ENCODE data around the gene ASTN2. TPM values are rescaled to one million over a fixed set of nuclear protein-coding genes. Genes with fewer than 3 reads are reported as not detected.

Gene ASTN2
- total RNA-seq, 4 donors from 2014 or later = 3.2 to 7.0 (median 5.4) TPM

DNA sequence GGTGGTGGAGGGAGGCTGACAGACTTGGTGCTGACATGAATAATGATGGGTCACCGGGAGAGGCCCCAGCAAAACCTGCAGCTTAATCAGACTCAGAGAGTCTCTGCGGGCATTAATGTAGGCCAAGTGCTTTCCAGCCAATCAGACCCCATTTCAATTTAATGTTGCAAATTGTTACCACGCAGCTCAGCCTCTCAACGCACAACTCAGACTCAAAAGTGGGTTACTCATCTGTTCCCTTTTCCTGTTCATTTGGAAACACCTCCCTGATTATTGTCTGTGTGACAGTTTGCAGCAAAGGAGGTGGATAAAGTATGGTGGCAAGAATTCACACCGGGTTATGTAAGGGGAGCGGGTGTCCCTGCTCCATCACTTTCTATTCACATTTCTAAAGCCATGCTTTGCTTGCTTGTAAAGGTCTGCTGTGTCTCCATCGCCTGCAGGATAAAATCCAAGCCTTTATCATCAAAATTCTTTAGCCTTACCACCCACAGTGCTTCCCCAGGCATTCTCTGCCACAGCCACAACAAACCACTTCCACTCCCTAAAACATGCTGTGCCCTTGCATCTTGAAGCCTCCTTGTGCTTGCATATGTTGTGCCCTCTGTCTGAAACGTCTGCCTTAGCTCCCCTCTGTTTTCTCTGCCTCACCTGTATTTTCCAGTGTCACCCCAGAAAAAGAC is 156.5 kb downstream of the ASTN2 start:
- TF ChIP-seq, protein P1, sequence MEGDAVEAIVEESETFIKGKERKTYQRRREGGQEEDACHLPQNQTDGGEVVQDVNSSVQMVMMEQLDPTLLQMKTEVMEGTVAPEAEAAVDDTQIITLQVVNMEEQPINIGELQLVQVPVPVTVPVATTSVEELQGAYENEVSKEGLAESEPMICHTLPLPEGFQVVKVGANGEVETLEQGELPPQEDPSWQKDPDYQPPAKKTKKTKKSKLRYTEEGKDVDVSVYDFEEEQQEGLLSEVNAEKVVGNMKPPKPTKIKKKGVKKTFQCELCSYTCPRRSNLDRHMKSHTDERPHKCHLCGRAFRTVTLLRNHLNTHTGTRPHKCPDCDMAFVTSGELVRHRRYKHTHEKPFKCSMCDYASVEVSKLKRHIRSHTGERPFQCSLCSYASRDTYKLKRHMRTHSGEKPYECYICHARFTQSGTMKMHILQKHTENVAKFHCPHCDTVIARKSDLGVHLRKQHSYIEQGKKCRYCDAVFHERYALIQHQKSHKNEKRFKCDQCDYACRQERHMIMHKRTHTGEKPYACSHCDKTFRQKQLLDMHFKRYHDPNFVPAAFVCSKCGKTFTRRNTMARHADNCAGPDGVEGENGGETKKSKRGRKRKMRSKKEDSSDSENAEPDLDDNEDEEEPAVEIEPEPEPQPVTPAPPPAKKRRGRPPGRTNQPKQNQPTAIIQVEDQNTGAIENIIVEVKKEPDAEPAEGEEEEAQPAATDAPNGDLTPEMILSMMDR (IDR thresholded peaks at IDR 0.05; ENCODE audit: low read depth) = no peak

DNA sequence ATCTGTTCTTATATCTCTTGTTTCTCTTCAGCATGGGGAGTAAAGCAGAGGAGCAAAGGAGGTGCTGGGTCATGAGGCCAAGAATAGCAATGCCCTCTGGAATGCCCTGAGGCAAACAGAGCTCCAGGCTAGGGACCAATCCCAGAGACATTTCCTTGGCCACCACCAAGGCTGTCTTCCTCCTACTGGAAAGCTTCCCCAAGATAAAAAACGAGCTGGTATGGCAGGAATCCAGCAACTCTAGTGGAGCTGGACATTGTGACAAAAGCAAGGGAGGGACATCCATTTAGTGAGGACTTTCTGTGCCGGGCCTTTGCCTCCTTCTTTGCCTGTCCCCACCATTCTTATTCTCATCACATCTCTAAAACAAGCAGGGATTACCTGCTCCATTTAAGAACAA is 161.6 kb downstream of the ASTN2 start:
- TF ChIP-seq, protein P1 (IDR thresholded peaks at IDR 0.05; ENCODE audit: low read depth) = no peak

DNA sequence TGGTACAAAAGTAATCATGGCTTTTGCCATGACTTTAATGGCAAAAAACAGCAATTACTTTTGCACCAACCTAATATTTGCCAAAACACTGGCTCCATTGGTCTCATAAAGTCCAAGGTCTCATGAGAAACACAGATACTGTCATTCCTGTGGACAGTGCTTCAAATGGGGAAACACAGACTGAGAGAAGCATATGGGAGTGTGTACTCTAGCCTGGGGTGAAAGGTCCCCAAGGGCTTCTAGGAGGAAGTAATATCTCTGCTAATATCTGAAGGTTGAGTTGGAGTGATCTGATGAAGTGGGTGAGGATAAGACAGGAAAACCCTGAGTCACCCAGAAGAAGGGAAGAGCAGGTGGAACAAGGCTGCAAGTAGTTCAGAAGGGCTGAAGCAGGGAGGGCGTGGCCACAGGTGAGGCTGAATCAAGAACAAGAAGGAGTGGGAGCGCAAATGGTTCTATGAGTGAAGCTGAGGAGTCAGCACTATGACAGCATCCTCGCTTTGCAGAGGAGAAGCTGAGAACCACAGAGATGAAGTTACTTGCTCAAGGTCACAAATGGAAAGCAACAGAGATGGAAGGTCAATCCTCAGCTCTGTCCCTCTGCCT is 164.1 kb downstream of the ASTN2 start:
- TF ChIP-seq, protein P1 (IDR thresholded peaks at IDR 0.05; ENCODE audit: low read depth) = no peak

DNA sequence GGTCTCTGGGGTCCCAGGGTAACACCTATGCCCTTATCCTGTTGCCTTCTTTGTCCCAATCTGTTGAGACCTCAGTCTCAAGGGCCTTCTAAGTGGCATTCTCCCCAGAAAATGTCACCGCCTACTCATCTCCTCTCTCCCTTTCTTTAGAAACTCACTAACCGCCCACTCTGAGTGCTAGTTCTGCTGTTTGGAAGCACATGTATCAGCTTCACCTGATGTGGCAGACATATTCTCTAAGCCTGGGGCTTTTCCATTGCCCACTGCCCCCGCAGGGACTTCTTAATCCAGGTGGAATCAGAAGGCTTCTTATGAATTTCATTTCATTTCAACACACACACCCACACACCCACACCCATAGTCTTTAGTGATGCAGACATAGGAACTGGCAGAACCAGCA is 165.1 kb downstream of the ASTN2 start:
- TF ChIP-seq, protein P1 (IDR thresholded peaks at IDR 0.05; ENCODE audit: low read depth) = no peak

DNA sequence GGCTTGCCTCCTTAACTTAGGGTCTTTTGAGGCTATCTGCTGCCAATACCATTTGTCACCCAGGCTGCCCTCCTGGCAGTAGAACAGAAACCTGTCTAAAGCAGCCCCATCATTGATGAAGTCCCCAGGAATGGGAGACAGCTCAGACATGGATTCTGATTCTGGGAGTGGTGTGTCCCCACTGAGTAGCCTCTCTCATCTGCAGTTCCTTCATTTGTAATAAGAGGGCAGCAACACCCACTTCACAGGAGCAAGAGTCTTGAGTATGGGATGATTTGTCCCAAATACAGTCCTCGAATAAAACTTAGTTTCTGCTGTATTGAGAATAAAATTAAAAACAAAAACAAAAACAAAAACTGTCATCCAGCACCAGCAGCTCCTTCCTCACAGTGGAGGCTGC is 167.6 kb downstream of the ASTN2 start:
- TF ChIP-seq, protein P1 (IDR thresholded peaks at IDR 0.05; ENCODE audit: low read depth) = no peak

DNA sequence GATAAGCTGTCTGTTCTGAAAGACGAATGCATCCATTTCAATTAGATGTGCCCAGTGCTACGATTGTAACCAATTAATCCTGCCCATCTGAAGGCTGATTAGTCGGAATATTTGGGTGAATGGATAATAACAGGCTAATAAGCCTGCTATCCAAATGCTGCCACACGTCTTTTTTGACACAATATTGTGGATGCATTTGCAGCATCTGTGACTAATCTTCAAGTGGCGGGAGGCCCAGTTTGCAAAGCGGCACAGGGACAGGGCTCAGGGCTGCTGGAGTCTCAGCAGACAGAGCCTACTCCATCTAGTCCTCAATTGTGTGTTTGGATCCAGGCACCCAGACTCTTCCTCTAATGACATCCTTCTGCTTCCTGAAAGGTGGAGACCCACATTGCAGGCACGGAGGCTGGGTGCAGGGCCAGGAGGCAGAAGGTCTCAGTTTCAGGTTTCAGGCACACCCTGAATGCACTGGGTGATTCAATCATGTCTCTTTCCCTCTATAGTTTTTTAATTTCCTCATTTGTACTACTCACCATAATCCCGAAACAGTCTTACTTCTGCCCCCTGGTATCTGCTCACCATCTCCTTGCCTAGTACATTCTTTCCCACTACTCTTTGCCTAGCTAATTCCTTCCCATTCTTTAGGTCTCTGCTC is 169.6 kb downstream of the ASTN2 start:
- TF ChIP-seq, protein P1 (IDR thresholded peaks at IDR 0.05; ENCODE audit: low read depth) = no peak

DNA sequence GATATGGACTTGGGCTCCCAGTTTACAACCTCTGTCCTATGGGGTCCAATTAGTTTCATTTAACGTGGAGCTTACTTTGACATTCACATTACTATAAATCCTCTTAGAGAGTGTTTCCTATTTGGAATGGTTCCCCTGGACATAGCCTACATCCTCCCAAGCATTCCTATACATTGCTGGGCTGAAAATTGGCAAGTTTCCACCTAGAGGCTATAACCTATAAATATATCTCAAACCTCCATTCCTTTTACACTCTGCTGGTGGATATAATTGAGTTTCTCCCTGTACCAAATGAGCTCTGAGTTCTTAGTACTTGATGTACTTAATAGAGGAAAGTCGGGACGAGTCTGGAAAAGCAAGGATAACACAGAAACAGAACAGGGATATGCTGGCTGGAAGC is 172.8 kb downstream of the ASTN2 start:
- TF ChIP-seq, protein P1 (IDR thresholded peaks at IDR 0.05; ENCODE audit: low read depth) = no peak
